Epithelial cell of prostate (primary cell): Measurements from ENCODE around the gene PARP2.

ENCODE experiments used
- DNase-seq: peaks from one replicate; pipeline ENCODE4 v3.0.0-alpha.2; 2011; ENCODE audit warnings: low read depth, low spot score
- H3K27ac ChIP-seq: fragments of 450-650 bp; 2 replicates; pipeline ENCODE4 v1.5.1; 2017; ENCODE audit warnings: mild to moderate bottlenecking

PARP2 gene

GRCh38 chr14:20388159-20388558 is 44.7 kb downstream of the PARP2 start:
- no peak for DNase-seq
- no peak overlapping the region for H3K27ac ChIP-seq

DNA sequence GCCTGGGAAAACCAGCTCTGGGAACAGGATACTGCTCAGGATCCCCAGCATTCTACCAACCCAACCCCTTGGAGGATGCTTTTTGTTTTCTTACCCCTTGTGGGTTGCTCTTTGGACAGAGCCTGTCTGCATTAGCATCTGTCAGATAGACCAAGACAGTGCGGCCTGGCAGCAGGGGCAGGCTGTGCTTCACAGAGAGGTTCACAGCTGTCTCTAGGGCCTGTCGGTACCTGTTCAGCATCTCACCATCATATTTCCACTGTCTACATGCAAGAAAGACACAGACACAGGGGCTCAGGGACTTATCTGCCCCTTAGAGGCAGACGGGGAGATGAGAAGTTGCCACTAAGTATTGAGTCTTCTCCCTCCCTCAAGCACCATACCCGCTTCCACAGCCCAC is 48.1 kb downstream of the PARP2 start:
- DNase-seq = no peak

GRCh38 chr14:20397511-20397910 is 54.1 kb downstream of the PARP2 start:
- H3K27ac ChIP-seq = no peak overlapping the region

More for the DNA sequence above, 48.1 kb downstream of the PARP2 start:
- no peak overlapping the region for H3K27ac ChIP-seq

DNA sequence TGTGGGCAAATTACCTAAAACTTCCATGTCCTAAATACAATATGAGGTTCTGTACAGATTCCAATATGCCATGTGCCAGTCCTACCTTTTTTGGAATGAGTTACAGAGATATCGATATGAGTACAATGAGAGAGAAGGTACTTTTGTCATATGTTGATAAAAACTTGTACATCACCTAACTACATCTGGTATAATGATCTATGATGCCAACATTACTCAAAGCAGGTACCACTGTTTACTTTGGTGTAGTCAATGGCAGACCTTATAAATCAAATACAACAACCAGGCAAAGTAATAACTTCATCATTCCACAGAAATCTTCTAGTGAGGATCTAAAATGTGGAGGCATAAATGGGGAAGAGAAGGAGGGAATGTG is 57.1 kb downstream of the PARP2 start:
- peak overlapping the region; percentile 90 for H3K27ac ChIP-seq
- peak; percentile 14 for DNase-seq

More at GRCh38 chr14:20397511-20397910, 54.1 kb downstream of the PARP2 start:
- no peak for DNase-seq

GRCh38 chr14:20400965-20401593 is 57.6 kb downstream of the PARP2 start:
- peak overlapping the region; percentile 90 for H3K27ac ChIP-seq
- peak; percentile 73 for DNase-seq

- no peak for DNase-seq
- no peak overlapping the region for H3K27ac ChIP-seq
Observed at GRCh38 chr14:20403521-20403920, 60.1 kb downstream of the PARP2 start.
